Spleen (tissue), 11 donors: Measurements from ENCODE around the gene LST1. TPM values are rescaled to one million over a fixed set of nuclear protein-coding genes. Genes with fewer than 3 reads are reported as not detected.

Source experiments
- DNase-seq: peaks from one replicate; pipeline ENCODE4 v3.0.0-alpha.2; 2020
- H3K27ac ChIP-seq, 8 donors: fragments of 200-600 bp; sonication (generic) in 7 of 8; 1 replicate in 4 of 8; 2 replicates in 4 of 8; pipeline versions ENCODE4 v1.5.0 to v1.8.0; 2016 to 2021; ENCODE audit warnings: inconsistent platforms in 4 of 8, mild to moderate bottlenecking in 4 of 8, moderate library complexity in 1 of 8
- H3K27me3 ChIP-seq, 7 donors: fragments of 200-600 bp; sonication (generic) in 6 of 7; replicated peaks in 1 of 7; 1 replicate in 4 of 7; 2 replicates in 3 of 7; pipeline versions ENCODE4 v1.5.0 to v1.8.0; 2016 to 2021; ENCODE audit warnings: inconsistent platforms in 3 of 7, mild to moderate bottlenecking in 1 of 7
- H3K36me3 ChIP-seq, 6 donors: fragments of 200-600 bp; sonication (generic) in 5 of 6; 1 replicate in 4 of 6; 2 replicates in 2 of 6; pipeline versions ENCODE4 v1.5.0 to v1.8.0; 2016 to 2021; ENCODE audit warnings: inconsistent platforms in 2 of 6
- H3K4me1 ChIP-seq, 6 donors: fragments of 200-600 bp; sonication (generic) in 5 of 6; 1 replicate in 3 of 6; 2 replicates in 3 of 6; pipeline versions ENCODE4 v1.5.0 to v1.8.0; 2016 to 2021; ENCODE audit warnings: inconsistent platforms in 3 of 6
- H3K4me3 ChIP-seq, 8 donors: fragments of 200-600 bp; sonication (generic) in 7 of 8; 1 replicate in 4 of 8; 2 replicates in 4 of 8; pipeline versions ENCODE4 v1.5.0 to v1.8.0; 2016 to 2021; ENCODE audit warnings: inconsistent platforms in 4 of 8, mild to moderate bottlenecking in 4 of 8, moderate library complexity in 2 of 8
- H3K9me3 ChIP-seq, 8 donors: fragments of 200-600 bp; sonication (generic) in 7 of 8; 1 replicate in 4 of 8; 2 replicates in 4 of 8; pipeline versions ENCODE4 v1.5.0 to v1.8.0; 2016 to 2021; ENCODE audit warnings: inconsistent platforms in 4 of 8
- CTCF ChIP-seq, 11 experiments: fragments of 200-600 bp in 7 of 11; fragments of 450-650 bp in 4 of 11; sonication (generic) in 4 of 11; IDR thresholded peaks in 8 of 11; conservative IDR thresholded peaks in 3 of 11; 1 replicate in 7 of 11; 2 replicates in 4 of 11; pipeline versions ENCODE4 v1.4.0 to v1.8.0; 2016 to 2021; ENCODE audit warnings: antibody characterized with exemption in 11 of 11, inconsistent platforms in 4 of 11, mild to moderate bottlenecking in 1 of 11
- POLR2A ChIP-seq, 3 donors: fragments of 450-650 bp; IDR thresholded peaks; one replicate each; pipeline ENCODE4 v1.5.1; 2017; ENCODE audit warnings: antibody characterized with exemption in 3 of 3, mild to moderate bottlenecking in 1 of 3
- POLR2AphosphoS5 ChIP-seq, 3 donors: sonication (generic); formaldehyde crosslinking; IDR thresholded peaks; one replicate each; pipeline ENCODE4 v1.5.1; 2017; ENCODE audit warnings: antibody characterized with exemption in 3 of 3
- WGBS, 5 donors: extraction: QIAGEN DNeasy Blood & Tissue Kit in 3 of 5; methylation state at CpG; one replicate each; pipeline versions ENCODE4 v1.1.5 to v1.1.7; 2013 to 2018; 5-methylcytosine and 5-hydroxymethylcytosine counted together
- intact Hi-C: fragments of 100-400 bp; cut with DNase I; formaldehyde crosslinking; loops from one replicate; pipeline ENCODE4 v1.15.0; 2023; ENCODE audit warnings: low total_unique reads
- polyA plus RNA-seq, 3 donors: library from polyadenylated mRNA; stranded (reverse); fragments of 200-250 nt; gene quantifications; one replicate each; pipeline ENCODE4 v1.2.1, GENCODE V29; 2013
- total RNA-seq, 7 donors: library from RNA; depleted of rRNA in 3 of 7; stranded (reverse); fragments of >200 nt in 3 of 7; fragmentation: NEBNext Ultra II Directional in 4 of 7; extraction: Animal tissue kit (Norgen Biotek cat#: 25700) in 4 of 7; gene quantifications; one replicate each; pipeline versions ENCODE4 v1.1.0 to v1.2.1, GENCODE V29; 2016 to 2021
- donor health status: healthy with polysubstance abuse.
- donor health status: DM: no; HTN: no; CAD: no; lungs with moderate emphysema.
- donor health status: DM: no; HTN: no; CAD: no.
- donor health status: Bipolar disorder and iron deficiency.
- donor health status: healthy.
- donor health status: DM: no; HTN: no; CAD: no.
- donor health status: DM: yes; HTN: yes; CAD: no.

Gene LST1
- total and polyA plus RNA-seq, 10 donors = 128 to 268 (median 208) TPM

- Histone ChIP-seq H3K36me3 (no peaks in the 10 kb centered on the region), H3K4me1 (peaks cover 41 to 98% (median 71%) of the 10 kb centered on the region in 6 donors), H3K9me3 (no peaks in the 10 kb centered on the region), H3K4me3 (peak overlapping the region in 1 of 8 donors; percentile 17), H3K27me3 (no peaks in the 10 kb centered on the region), H3K27ac (peak overlapping the region in 7 of 8 donors; percentile 21 to 98 (median 65))
- peak; percentile 22 for DNase-seq
- intact Hi-C loops = no loop called here
- 73 to 83% (median 76%) methylated on average over 1 of the region's 1 CpG for WGBS, 5 donors
- TF ChIP-seq CTCF (IDR thresholded peaks at IDR 0.05 in 8 of 11, conservative IDR thresholded peaks at IDR 0.05 in 3 of 11) = no peak
- TF ChIP-seq POLR2A (IDR thresholded peaks at IDR 0.05) = no peak
- TF ChIP-seq POLR2AphosphoS5 (IDR thresholded peaks at IDR 0.05) = no peak
Observed at GRCh38 chr6:31569861-31570536, 16.1 kb upstream of the LST1 start.

- Histone ChIP-seq H3K9me3 (no peaks in the 10 kb centered on the region), H3K27me3 (no peaks in the 10 kb centered on the region), H3K36me3 (peaks cover 0 to 8% (median 0%) of the 10 kb centered on the region in 6 donors), H3K4me3 (peak within 1 kb of the TSS; percentile 16 to 71 (median 42)), H3K4me1 (peaks cover 43 to 100% (median 83%) of the 10 kb centered on the region in 6 donors), H3K27ac (peak within 1 kb of the TSS; percentile 64 to 98 (median 89))
- WGBS, 5 donors = 47 to 68% (median 62%) methylated on average over 27 of the region's 27 CpGs
- intact Hi-C loops = no loop called here
- peak; percentile 92 for DNase-seq
- TF ChIP-seq CTCF (IDR thresholded peaks at IDR 0.05 in 8 of 11, conservative IDR thresholded peaks at IDR 0.05 in 3 of 11) (no peak), POLR2A (IDR thresholded peaks at IDR 0.05) (peak in 1 of 3 donors; percentile 58), POLR2AphosphoS5 (IDR thresholded peaks at IDR 0.05) (peak; percentile 80 to 85 (median 85))
Observed at GRCh38 chr6:31572041-31572911, 13.8 kb upstream of the LST1 start, which contains the start of gene LTA. Gene LTA, plus strand, starts transcription at chr6:31572289. Its CDS starts 454 bp downstream, at chr6:31572743.

- no peak for TF ChIP-seq POLR2A (IDR thresholded peaks at IDR 0.05)
- TF ChIP-seq CTCF (IDR thresholded peaks at IDR 0.05 in 8 of 11, conservative IDR thresholded peaks at IDR 0.05 in 3 of 11) = no peak
- Histone ChIP-seq H3K4me1 (peaks cover 45 to 100% (median 83%) of the 10 kb centered on the region in 6 donors), H3K27me3 (no peaks in the 10 kb centered on the region), H3K36me3 (peaks cover 0 to 20% (median 1%) of the 10 kb centered on the region in 6 donors), H3K4me3 (peak overlapping the region in 1 of 8 donors; percentile 71), H3K27ac (peak overlapping the region; percentile 36 to 98 (median 89)), H3K9me3 (no peaks in the 10 kb centered on the region)
- 84 to 95% (median 90%) methylated on average over 9 of the region's 9 CpGs for WGBS, 5 donors
- intact Hi-C loops = no loop called here
- DNase-seq = peak; percentile 58
Observed at GRCh38 chr6:31573239-31574105, 12.6 kb upstream of the LST1 start.
